Right renal cortex interstitium (tissue), 3 donors: ENCODE data around the gene GKN2. TPM values are rescaled to one million over a fixed set of nuclear protein-coding genes. Genes with fewer than 3 reads are reported as not detected.
"Not testable (repeated sequence)": the region's sequence is repeated elsewhere in the genome, so short reads cannot be mapped to it uniquely, and the experiment has no call there.

ENCODE experiments used
- DNase-seq, 3 donors: peaks; one replicate each; pipeline ENCODE4 v3.0.0-alpha.2; 2013; ENCODE audit warnings: low read depth in 3 of 3, low spot score in 2 of 3
- polyA plus RNA-seq, 3 donors: library from polyadenylated mRNA; unstranded; fragments of 120-200 nt; gene quantifications; one replicate each; pipeline ENCODE4 v1.2.1, GENCODE V29; 2013; ENCODE audit not compliant: insufficient read length in 3 of 3

Gene GKN2
- polyA plus RNA-seq, 3 donors, result not detected

DNA sequence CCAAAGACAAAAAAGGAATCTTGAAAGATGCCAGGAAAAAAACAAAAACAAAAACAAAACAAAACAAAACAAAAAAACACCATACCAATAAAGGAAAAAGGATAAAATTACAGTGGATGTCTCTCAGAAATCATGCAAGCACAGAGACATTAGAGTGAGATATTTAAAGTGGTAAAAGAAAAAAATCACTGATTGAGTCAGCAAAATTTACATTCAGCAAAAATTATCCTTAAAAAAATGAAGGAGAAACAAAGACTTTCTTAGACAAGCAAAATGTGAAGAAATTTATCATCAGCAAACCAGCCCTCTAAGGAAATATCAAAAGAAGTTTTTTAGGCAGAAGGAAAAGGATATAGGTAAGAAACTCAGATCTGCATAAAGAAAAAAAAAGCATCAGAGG is 11.6 kb upstream of the GKN2 start:
- no peak for DNase-seq

DNA sequence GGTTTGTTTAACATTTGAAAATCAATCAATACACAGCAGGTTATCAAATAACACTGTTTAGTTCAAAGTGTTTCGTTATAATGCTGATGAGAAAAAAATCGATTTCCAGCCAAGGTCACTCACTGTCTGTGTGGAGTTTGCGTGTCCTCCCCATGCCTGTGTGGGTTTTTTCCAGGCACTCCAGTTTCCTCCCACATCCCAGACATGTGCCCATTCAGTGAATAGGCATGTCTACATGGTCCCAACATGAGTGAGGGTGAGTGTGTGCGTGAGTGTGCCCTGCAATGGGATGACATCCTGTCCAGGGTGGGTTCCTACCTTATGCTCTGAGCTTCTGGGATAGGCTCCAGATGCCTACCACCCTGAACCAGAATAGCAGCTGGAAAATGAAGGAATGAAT is 8.7 kb upstream of the GKN2 start:
- no peak for DNase-seq

DNA sequence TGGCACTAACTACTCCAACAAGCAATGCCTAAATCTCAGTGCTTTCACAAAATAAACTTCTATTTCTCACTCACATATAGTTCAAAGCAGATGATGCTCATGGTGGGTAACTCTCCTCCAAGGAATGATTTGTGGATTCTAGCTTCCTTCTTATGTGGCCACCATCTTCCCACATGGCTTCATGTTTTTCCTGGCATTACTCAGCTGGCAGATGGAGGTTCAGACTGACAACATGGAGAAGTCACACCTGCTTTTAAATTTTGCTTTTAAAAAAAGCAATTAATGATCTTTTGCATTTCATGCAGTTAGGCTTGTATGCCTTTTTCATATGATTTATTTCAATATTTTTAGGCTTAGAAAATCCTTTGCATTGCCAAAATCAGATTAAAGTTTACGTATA is 6.3 kb upstream of the GKN2 start:
- DNase-seq, result no peak

DNA sequence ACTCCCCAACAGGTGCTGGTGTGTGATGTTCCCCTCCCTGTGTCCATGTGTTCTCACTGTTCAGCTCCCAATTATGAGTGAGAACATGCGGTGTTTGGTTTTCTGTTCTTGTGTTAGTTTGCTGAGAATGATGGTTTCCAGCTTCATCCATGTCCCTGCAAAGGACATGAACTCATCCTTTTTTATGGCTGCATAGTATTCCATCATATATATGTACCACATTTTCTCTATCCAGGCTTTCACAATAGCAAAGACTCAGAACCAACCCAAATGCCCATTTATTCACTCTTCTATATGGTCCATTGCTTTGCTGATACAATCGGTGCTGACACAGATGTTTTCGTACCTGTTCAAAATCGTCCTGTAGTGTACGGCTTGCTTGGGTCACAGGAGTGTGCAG is 2.7 kb upstream of the GKN2 start:
- not testable (repeated sequence) for DNase-seq

DNA sequence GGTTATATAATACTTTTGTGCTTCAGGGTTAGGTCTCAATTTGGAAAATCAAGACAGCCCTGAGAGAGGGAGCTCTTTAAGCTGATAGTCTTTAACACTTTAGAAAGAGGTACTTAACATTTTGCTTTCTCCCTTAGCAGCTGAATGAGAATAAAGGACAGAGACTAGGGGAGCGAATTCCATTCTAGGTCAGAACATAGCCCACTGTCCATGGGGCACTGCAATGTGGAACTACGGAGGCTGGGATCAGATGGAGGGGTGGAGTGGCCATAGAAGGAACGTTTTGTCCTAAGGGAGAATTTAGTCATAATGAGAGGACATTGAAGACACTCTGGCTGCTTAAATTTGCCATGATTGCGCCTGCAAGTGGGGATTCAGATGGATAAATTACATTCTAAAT is 794 bp downstream of the GKN2 start:
- DNase-seq, result no peak

DNA sequence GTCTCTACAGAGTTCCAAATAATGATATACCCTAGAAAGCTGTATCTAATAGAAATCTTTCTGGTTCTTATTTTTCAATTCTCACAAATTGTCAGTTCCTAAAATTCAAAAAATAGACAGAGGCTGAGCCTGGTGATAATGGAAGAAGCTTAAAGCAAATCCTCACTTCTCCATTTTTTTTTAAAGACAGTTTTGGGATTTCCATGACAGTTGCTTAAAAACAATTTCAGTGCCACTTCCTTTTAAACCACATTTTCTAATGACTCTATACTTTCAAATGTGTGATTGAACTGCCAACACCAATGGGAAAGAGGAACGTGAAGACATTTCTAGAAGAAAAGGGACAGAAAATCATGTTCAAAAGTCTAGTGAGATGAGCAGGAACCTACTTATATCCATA is 4.0 kb downstream of the GKN2 start:
- no peak for DNase-seq

DNA sequence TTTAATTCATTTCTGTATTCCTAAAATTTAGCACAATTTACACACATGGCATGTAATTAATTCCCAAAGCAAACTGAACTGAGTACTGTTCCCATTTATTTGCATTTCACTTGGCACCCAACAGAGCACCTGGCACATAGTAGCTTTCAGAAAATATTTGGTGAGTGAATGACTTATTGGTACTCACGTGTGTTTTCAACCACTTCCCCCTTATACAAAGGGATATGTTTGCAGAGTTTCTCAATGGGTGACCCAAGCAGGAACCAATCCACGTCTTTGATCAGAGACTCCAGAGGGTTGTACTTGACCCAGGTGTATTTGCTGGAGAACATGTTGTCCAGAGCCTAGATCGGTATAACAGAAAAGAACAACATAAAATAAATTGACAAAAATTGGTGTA is 6.6 kb downstream of the GKN2 start:
- DNase-seq, result no peak

DNA sequence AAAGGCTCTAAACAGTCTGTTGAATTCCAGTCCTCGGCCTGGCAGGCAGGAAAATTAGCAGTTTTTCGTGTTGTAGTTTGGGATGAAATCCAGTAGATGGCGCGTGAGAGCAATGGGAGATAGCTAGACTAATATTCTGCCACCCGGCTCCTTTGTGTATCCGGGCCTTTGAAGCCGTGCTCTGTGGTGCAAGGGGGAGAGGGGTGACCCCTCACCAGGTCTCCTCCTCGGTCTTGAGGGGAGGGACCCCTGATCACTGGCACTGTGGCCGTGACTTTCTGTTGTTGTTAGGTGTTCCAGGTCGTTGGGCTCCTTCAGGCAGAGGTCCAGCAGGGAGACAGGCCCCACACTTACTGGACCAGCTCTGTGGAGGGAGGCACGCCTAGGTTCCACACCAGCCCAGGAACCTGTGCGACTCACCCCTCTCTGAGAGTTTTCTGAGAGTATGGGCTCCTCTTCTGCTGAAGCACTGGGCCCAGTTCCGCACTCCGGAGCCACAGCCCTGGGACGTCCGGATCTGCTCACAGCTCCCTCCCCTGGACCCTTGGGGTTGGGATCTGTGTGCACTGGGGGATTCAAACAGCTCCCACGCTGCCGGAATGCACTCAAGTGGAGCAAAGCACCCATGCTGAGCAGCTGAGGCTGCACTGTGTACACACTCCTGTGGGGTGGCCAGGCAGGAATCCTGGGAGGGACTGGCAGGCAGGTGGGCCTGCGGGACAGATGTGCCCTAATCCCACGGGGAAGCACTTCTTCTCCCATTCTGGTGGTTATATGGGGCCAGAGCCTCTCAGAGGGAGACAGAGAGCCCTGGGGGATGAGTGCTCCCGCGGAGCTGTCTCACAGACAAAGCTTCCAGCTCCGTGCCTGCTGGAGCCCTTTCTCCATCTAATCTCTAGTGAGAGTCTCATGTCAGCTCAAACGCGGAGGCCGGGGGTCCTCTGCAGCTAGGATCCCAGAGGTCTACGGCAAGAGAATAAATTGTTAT is 8.8 kb downstream of the GKN2 start:
- DNase-seq, result peak; percentile 69 to 72 (median 72)

DNA sequence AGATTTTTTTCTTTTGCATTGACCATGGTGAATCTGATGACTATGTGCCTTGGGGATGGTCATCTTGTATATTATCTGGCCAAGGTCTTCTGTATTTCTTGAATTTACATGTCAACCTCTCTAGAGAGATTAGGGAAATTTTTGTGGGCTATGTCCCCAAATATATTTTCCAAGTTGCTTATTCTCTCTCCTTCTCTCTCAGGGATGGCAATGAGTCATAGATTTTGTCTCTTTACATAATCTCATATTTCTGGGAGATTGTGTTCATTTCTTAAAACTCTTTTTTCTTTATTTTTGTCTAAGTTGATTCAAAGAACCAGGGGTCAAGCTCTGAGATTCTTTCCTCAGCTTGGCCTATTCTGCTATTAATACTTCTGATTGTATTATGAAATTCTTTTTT is 9.9 kb downstream of the GKN2 start:
- no peak for DNase-seq

DNA sequence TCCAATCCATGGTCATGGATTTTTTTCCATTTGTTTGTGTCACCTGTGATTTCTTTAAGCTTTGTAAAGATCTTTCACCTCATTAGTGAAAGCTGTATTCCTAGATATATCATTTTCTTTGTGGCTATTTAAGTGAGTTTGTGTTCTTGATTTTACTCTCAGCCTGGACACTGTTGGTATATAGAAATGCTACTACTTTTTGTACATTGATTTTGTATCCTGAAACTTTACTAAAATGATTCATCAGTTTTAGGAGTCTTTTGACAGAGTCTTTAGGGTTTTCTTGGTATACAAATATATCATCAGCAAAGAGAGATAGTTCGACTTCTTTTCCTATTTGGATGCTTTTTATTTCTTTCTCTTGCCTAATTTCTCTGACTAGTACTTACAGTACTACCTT is 12.3 kb downstream of the GKN2 start:
- DNase-seq, result no peak

DNA sequence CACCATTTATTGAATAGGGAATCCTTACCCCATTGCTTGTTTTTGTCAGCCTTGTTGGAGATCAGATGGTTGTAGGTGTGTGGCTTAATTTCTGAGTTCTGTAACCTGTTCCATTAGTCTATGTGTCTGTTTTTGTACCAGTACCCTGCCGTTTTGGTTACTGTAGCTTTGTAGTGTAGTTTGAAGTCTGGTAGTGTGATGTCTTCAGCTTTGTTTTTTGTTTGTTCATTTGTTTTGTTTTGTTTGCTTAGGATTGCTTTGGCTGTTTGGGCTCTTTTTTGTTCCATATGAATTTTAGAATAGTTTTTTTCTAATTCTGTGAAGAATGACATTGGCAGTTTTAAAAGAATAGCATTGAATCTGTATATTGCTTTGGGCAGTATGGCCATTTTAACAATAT is 12.7 kb downstream of the GKN2 start:
- no peak for DNase-seq

DNA sequence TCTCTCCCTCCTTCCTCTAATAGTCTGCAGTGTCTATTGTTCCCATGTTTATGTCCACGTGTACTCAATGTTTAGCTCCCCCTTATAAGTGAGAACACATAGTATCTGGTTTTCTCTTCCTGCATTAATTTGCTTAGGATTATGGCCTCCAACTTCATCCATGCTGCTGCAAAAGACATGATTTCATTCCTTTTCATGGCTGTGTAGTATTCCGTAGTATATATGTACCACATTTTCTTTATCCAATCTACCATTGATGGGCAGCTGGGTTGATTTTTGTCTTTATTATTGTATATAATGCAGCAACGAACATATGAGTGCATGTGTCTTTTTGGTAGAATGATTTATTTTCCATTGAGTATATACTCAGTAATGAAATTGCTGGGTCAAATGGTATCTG is 13.8 kb downstream of the GKN2 start:
- no peak for DNase-seq

DNA sequence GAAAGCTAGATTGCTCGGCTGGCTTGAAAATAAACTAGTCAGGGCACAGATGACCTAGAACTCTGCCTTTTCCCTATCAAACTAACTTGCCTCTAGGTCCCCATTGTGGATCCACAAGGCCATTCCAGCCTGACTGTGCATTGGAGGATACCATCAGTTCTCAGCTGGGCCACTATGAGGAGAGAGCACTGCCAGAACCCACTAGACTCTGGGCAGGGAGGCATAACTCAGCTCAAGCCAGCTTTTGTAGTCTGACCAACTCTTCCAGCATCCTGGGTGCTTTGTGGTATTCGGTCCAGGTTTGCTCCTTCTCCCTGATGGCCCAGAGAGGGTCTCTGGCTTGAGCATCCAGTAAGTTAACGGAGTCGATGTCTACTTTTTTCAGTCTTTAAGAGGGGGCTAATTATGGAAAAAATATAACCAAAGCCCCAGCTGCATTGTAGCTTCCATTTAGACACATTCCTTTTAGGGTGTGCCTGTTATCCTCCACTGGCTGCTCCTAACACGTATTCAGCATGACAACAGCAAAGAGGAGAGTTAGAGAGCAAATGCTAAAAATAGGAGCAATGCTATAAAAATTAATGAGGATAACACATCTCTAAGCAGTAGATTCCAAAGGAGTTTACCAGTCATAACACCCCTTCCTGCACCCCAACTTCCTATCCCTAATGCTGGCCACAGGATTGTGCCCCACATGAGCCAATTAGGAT is 15.2 kb downstream of the GKN2 start:
- DNase-seq, result no peak

DNA sequence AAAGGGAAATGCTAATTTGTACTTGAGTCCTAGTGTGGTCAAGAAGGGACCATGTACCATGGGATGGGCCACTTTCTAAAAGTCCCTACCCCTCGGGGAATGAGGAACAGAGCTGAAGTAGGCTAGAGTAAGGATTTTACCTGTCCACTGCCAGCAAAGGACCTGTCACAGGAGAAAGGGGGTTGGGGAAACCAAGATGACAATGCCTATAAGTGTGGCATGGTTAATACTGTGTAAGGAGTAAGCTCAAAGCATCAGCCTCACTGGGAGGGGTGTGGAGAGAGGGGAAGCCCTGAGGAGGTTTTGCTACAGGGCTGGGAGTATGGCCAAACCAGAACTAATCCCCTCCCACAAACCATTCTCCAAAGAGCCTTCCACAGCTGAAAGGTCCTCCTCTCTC is 15.8 kb downstream of the GKN2 start:
- no peak for DNase-seq

DNA sequence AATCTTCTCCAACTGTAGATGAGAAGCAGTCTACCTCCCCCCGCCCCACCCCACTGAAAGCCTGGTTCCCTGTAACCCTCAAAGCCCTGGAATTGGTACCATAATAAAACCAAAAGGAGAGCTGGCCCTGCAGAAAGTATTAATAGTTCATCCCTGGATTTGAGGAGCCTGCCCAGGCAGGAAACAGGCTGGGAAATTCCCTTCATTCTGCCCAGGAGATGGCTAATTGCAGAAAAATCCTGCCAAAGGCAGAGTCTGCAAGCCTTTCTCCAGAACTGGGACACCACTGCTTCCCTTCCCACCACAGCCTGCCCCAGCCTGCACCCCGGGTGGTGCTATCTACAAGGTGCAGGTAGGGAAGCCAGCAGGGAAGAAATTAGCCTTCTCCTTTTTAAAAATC is 16.3 kb downstream of the GKN2 start:
- DNase-seq, result no peak

DNA sequence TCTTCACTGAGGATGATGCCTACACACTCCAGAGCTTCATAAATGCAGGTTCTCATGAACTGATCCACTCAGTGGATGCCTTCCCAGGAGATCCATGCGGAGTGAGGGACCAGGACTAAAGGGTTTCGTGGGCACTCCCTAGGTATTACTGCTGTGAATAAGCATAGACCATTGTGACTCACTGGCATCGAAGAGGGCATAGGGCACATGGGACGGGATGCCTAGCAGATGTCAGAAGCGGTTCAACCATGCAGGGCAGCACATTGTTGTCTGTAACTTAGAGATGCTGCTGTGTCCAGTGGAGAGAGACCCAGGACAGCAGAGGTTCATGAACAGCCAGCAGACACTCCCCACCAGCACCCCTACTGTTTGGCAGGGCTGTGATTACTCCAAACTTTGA is 17.2 kb downstream of the GKN2 start:
- no peak for DNase-seq

DNA sequence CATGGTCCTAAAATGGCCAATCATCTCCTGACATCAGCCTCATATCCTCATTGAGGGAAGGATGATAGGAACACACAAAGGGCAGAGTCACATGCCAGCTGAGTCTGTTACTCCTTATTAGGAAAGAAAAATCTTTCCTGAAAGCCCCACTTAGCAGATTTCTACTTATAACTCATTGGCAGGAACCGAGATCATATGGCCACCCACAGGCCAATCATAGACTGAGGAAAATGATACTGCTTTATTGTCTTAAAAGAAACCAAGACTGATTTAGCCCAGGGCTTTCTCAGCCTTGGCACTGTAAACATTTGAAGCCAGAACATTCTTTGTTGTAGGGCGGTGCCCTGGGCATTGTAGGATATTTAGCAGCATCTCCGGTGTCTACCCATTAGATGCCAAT is 18.7 kb downstream of the GKN2 start:
- no peak for DNase-seq

DNA sequence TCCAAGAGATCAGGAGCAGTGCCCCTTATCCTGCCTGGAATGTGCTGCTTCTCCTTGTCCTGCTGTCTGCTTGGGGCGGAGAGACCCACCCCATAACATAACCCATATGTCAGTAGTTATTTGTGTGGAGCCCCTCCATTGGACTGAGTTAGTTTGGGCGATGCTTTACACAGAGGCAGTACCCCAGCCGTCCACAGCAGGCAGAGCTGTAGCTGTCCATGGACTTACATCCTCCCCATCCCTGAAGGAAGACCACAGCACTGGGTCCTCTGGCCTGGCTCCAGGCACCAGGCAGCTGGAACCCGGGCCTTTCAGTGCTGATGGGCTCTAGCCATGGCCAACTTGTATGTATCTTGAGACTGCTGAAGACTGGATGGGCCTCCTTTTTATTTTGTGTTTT is 20.3 kb downstream of the GKN2 start:
- DNase-seq, result no peak

DNA sequence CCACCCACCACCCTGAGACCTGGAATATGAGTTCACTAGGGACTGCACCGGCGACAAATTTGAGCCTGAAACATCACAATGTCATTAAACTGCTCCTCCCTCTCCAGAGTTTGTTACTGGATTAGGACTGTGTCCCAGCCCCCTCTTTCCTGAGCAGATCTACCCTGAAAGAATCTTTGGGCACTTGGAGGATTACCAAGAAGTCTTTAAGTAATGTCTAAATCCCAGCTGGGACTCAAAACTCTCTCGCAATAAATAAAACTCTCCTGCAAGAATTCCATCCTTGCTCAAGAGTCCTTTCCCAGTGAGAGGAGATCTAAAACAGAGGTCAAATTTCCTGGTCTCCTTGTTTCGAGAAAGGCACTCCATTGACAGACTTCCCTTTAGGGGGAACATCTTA is 20.9 kb downstream of the GKN2 start:
- no peak for DNase-seq

DNA sequence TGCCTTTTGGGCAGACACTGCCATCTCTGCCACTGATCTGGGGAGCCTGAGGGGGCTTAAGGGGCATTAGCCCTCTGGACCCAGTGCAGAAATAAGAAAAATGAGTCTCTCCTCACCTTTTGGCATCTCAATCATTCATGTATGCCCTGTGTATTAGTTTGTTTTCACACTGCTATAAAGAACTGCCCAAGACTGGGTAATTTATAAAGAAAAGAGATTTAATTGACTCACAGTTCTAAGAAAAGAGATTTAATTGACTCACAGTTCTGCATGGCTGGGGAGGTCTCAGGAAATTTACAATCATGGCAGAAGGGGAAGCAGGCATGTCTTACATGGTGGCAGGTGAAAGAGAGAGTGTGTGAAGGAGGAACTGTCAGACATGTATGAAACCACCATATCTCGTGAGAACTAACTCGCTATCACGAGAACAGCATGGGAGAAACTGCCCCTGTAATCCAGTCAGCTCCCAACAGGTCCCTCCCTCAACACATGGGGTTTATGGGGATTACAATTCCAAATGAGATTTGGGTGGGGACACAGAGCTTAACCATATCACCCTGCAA is 21.5 kb downstream of the GKN2 start:
- no peak for DNase-seq

DNA sequence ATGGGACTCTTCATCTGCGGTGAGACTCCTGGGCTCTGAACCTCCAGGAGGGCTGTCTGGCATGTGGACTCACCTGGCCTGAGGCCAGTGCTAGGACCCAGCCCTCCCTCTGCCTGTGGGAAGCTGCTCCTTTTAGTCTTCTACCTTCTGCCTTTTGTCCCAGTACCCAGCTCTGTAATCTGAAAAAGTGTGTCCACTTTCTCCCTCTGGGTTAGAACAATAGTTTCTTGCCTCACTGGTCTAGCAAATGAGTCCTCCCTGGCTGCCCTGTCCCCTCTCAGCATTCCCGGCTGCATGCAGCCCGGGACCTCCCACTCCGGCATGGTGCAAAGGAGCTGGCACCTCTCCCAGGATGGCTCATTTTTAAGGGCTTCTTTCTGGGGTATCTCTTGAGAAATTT is 25.9 kb downstream of the GKN2 start:
- DNase-seq, result no peak
